Measurements from ENCODE around the gene NR1D1. TPM values are rescaled to one million over a fixed set of nuclear protein-coding genes. Genes with fewer than 3 reads are reported as not detected.

Gene NR1D1
- total and polyA plus RNA-seq, 2 of the 13 experiments (the other 11 are each of a cell fraction or from before 2014, with no cell fraction given), result 2.1 to 2.7 TPM

DNA sequence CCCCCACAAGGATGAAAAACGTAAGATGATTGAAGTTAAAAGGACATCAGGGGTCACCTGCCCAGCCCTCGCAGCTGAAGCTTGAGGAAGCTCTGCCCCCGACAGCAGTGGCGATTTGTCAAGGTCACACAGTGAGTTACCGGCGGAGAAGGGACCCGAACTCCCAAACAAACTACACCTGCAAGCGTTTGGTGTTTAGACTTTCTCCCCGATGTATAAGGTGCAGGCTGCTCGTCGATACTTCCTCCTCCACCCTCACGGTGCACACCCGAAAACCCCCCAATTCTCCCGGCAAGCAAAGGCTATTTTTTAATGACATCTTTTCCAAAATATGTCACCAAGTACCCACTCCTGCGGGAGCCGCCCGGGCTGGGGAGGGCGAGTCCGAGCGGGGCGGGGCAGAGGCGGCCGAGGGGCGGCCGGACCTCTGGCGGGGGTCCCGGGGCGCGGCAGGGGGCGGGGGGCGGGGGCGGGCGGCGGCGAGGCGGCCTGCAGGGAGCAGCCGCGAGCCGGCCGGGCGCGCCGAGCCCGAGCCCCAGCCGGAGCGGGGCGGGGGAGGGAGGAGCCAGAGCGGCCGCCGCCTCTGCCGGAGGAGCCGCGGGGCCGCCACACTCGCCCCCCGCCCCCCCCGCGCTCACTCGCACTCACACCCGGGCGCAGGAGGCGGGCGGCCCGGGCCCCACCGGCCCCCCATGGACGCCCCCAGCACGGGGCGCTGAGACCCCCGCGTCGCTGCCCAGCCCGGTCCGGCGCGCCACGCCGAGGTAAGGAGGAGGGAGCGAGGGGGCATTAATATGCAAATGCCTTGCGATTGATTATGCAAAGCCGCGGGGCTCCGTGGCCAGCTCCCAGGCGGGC is 37.8 kb downstream of the NR1D1 start, which contains the start of gene THRA (continued):
- TF ChIP-seq, protein P1, sequence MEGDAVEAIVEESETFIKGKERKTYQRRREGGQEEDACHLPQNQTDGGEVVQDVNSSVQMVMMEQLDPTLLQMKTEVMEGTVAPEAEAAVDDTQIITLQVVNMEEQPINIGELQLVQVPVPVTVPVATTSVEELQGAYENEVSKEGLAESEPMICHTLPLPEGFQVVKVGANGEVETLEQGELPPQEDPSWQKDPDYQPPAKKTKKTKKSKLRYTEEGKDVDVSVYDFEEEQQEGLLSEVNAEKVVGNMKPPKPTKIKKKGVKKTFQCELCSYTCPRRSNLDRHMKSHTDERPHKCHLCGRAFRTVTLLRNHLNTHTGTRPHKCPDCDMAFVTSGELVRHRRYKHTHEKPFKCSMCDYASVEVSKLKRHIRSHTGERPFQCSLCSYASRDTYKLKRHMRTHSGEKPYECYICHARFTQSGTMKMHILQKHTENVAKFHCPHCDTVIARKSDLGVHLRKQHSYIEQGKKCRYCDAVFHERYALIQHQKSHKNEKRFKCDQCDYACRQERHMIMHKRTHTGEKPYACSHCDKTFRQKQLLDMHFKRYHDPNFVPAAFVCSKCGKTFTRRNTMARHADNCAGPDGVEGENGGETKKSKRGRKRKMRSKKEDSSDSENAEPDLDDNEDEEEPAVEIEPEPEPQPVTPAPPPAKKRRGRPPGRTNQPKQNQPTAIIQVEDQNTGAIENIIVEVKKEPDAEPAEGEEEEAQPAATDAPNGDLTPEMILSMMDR (CRISPR knock-in tag; IDR thresholded peaks at IDR 0.05), result peak; percentile 4
- TF ChIP-seq ATF7-NPFF (CRISPR knock-in tag; IDR thresholded peaks at IDR 0.05; ENCODE audit: low read depth) (no peak; the same call in 1 of the 2 replicates), SALL2 (CRISPR knock-in tag; IDR thresholded peaks at IDR 0.05) (no peak), HNRNPUL1 (IDR thresholded peaks at IDR 0.05; ENCODE audit: low read depth, low read length) (no peak), CEBPG (CRISPR knock-in tag; IDR thresholded peaks at IDR 0.05) (no peak), MEIS2 (CRISPR knock-in tag; IDR thresholded peaks at IDR 0.05) (0 out of 2 replicates have a peak, but pooled peaks have one; percentile 49), ZNF160 (CRISPR knock-in tag; IDR thresholded peaks at IDR 0.05) (no peak), RARG (CRISPR knock-in tag; IDR thresholded peaks at IDR 0.05; ENCODE audit: low read depth) (no peak), ZMYM3 (CRISPR knock-in tag; IDR thresholded peaks at IDR 0.05) (peak; percentile 42; the same call in 1 of the 2 replicates), ZNF350 (CRISPR knock-in tag; IDR thresholded peaks at IDR 0.05; ENCODE audit: borderline replicate concordance, low read depth) (peak; percentile 22; the same call in 1 of the 2 replicates), ZNF839 (CRISPR knock-in tag; IDR thresholded peaks at IDR 0.05; ENCODE audit: borderline replicate concordance) (no peak), HOXA3 (CRISPR knock-in tag; IDR thresholded peaks at IDR 0.05) (peak; percentile 37), KLF9 (CRISPR knock-in tag; IDR thresholded peaks at IDR 0.05; ENCODE audit: low read depth) (no peak), RAD21 (CRISPR knock-in tag; IDR thresholded peaks at IDR 0.05) (peak; percentile 52; the same call in 1 of the 2 replicates), NPAS2 (CRISPR knock-in tag; IDR thresholded peaks at IDR 0.05; ENCODE audit: borderline replicate concordance) (no peak), ZNF30 (CRISPR knock-in tag; IDR thresholded peaks at IDR 0.05) (no peak), ZNF670 (CRISPR knock-in tag; IDR thresholded peaks at IDR 0.05; ENCODE audit: borderline replicate concordance) (no peak), GLI4 (CRISPR knock-in tag; IDR thresholded peaks at IDR 0.05; ENCODE audit: borderline replicate concordance) (no peak), ZSCAN31 (CRISPR knock-in tag; IDR thresholded peaks at IDR 0.05; ENCODE audit: low read depth) (0 out of 2 replicates have a peak, but pooled peaks have one; percentile 18), ZNF883 (CRISPR knock-in tag; IDR thresholded peaks at IDR 0.05; ENCODE audit: not compliant biosample characterization) (no peak)
- TF ChIP-seq, protein P2, sequence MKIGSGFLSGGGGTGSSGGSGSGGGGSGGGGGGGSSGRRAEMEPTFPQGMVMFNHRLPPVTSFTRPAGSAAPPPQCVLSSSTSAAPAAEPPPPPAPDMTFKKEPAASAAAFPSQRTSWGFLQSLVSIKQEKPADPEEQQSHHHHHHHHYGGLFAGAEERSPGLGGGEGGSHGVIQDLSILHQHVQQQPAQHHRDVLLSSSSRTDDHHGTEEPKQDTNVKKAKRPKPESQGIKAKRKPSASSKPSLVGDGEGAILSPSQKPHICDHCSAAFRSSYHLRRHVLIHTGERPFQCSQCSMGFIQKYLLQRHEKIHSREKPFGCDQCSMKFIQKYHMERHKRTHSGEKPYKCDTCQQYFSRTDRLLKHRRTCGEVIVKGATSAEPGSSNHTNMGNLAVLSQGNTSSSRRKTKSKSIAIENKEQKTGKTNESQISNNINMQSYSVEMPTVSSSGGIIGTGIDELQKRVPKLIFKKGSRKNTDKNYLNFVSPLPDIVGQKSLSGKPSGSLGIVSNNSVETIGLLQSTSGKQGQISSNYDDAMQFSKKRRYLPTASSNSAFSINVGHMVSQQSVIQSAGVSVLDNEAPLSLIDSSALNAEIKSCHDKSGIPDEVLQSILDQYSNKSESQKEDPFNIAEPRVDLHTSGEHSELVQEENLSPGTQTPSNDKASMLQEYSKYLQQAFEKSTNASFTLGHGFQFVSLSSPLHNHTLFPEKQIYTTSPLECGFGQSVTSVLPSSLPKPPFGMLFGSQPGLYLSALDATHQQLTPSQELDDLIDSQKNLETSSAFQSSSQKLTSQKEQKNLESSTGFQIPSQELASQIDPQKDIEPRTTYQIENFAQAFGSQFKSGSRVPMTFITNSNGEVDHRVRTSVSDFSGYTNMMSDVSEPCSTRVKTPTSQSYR (CRISPR knock-in tag; IDR thresholded peaks at IDR 0.05; ENCODE audit: borderline replicate concordance), result no peak
- TF ChIP-seq, protein P3, sequence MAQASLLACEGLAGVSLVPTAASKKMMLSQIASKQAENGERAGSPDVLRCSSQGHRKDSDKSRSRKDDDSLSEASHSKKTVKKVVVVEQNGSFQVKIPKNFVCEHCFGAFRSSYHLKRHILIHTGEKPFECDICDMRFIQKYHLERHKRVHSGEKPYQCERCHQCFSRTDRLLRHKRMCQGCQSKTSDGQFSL (CRISPR knock-in tag; IDR thresholded peaks at IDR 0.05), result 0 out of 2 replicates have a peak, but pooled peaks have one; percentile 18
- TF ChIP-seq, protein P4, sequence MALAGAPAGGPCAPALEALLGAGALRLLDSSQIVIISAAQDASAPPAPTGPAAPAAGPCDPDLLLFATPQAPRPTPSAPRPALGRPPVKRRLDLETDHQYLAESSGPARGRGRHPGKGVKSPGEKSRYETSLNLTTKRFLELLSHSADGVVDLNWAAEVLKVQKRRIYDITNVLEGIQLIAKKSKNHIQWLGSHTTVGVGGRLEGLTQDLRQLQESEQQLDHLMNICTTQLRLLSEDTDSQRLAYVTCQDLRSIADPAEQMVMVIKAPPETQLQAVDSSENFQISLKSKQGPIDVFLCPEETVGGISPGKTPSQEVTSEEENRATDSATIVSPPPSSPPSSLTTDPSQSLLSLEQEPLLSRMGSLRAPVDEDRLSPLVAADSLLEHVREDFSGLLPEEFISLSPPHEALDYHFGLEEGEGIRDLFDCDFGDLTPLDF (CRISPR knock-in tag; IDR thresholded peaks at IDR 0.05), result no peak
